SK-N-SH treated with all-trans-retinoic acid at 6 μM for 48 hours (cell line): Measurements from ENCODE around the gene ABHD17B.

Experiments
- ATAC-seq: fragments of 200-7000 bp; cut with Tn5 transposase; 3 replicates; pipeline ENCODE4 v1.9.1; 2020; ENCODE audit warnings: mild to moderate bottlenecking, moderate library complexity
- ARNTL ChIP-seq: fragments of 450-650 bp; formaldehyde crosslinking; IDR thresholded peaks from 2 replicates; pipeline ENCODE4 v1.5.0; 2020; ENCODE audit warnings: low read depth, mild to moderate bottlenecking, moderate library complexity, borderline replicate concordance
- BACH2 ChIP-seq: fragments of 250-450 bp; sonication (Bioruptor Pico); IDR thresholded peaks from 2 replicates; pipeline ENCODE4 v1.9.0; 2021; ENCODE audit warnings: mild to moderate bottlenecking, borderline replicate concordance
- CREB5 ChIP-seq: fragments of 250-450 bp; sonication (Bioruptor Pico); IDR thresholded peaks from 2 replicates; pipeline ENCODE4 v1.5.1; 2020; ENCODE audit warnings: low read depth, mild to moderate bottlenecking, moderate library complexity
- CSDC2 ChIP-seq: fragments of 250-450 bp; sonication (Bioruptor Pico); IDR thresholded peaks from 2 replicates; pipeline ENCODE4 v1.5.0; 2020; ENCODE audit warnings: mild to moderate bottlenecking, moderate library complexity
- CSRNP3 ChIP-seq: fragments of 250-450 bp; sonication (Bioruptor Pico); IDR thresholded peaks from 2 replicates; pipeline ENCODE4 v1.5.1; 2021; ENCODE audit warnings: mild to moderate bottlenecking, moderate library complexity
- ESRRG ChIP-seq: fragments of 250-450 bp; sonication (Bioruptor Pico); IDR thresholded peaks from 2 replicates; pipeline ENCODE4 v1.6.1; 2021; ENCODE audit warnings: mild to moderate bottlenecking
- GLIS3 ChIP-seq: fragments of 250-450 bp; sonication (Bioruptor Pico); IDR thresholded peaks from 2 replicates; pipeline ENCODE4 v1.5.0; 2020; ENCODE audit warnings: mild to moderate bottlenecking, moderate library complexity
- ISL1 ChIP-seq: fragments of 250-450 bp; sonication (Bioruptor Pico); IDR thresholded peaks from 2 replicates; pipeline ENCODE4 v2.1.2; 2022; ENCODE audit warnings: mild to moderate bottlenecking, moderate library complexity
- PATZ1 ChIP-seq: fragments of 250-450 bp; sonication (Bioruptor Pico); IDR thresholded peaks from 2 replicates; pipeline ENCODE4 v1.8.0; 2020; ENCODE audit warnings: mild to moderate bottlenecking, moderate library complexity, borderline replicate concordance
- POU6F1 ChIP-seq: fragments of 250-450 bp; sonication (Bioruptor Pico); IDR thresholded peaks from 2 replicates; pipeline ENCODE4 v1.8.0; 2021; ENCODE audit warnings: low read depth, mild to moderate bottlenecking, moderate library complexity, borderline replicate concordance
- PPARA ChIP-seq: fragments of 250-450 bp; sonication (Bioruptor Pico); IDR thresholded peaks from 2 replicates; pipeline ENCODE4 v1.5.0; 2020; ENCODE audit warnings: mild to moderate bottlenecking, borderline replicate concordance
- RARB ChIP-seq: fragments of 250-450 bp; sonication (Bioruptor Pico); IDR thresholded peaks from 2 replicates; pipeline ENCODE4 v1.8.0; 2021; ENCODE audit warnings: mild to moderate bottlenecking, moderate library complexity
- SNAI2 ChIP-seq: fragments of 250-450 bp; sonication (Bioruptor Pico); IDR thresholded peaks from 2 replicates; pipeline ENCODE4 v1.5.0; 2020; ENCODE audit warnings: mild to moderate bottlenecking, moderate library complexity
- TCF4 ChIP-seq: fragments of 250-450 bp; sonication (Bioruptor Pico); IDR thresholded peaks from 2 replicates; pipeline ENCODE4 v1.8.0; 2021; ENCODE audit warnings: mild to moderate bottlenecking, moderate library complexity, borderline replicate concordance
- TOX ChIP-seq: fragments of 250-450 bp; sonication (Bioruptor Pico); IDR thresholded peaks from 2 replicates; pipeline ENCODE4 v1.8.0; 2021; ENCODE audit warnings: mild to moderate bottlenecking, moderate library complexity, borderline replicate concordance
- TSHZ2 ChIP-seq: fragments of 250-450 bp; sonication (Bioruptor Pico); IDR thresholded peaks from 2 replicates; pipeline ENCODE4 v1.5.0; 2020; ENCODE audit warnings: mild to moderate bottlenecking, moderate library complexity
- ZC3H10 ChIP-seq: fragments of 250-450 bp; sonication (Bioruptor Pico); IDR thresholded peaks from 2 replicates; pipeline ENCODE4 v1.5.1; 2021; ENCODE audit warnings: mild to moderate bottlenecking, moderate library complexity
- ZFP3 ChIP-seq: fragments of 250-450 bp; sonication (Bioruptor Pico); IDR thresholded peaks from 2 replicates; pipeline ENCODE4 v1.5.0; 2020; ENCODE audit warnings: mild to moderate bottlenecking, moderate library complexity
- ZFP30 ChIP-seq: fragments of 450-650 bp; formaldehyde crosslinking; IDR thresholded peaks from 2 replicates; pipeline ENCODE4 v1.5.0; 2022; ENCODE audit warnings: mild to moderate bottlenecking, moderate library complexity
- ZNF565 ChIP-seq: fragments of 450-650 bp; formaldehyde crosslinking; conservative IDR thresholded peaks from 2 replicates; pipeline ENCODE4 v1.5.0; 2020; ENCODE audit warnings: low read depth, mild to moderate bottlenecking, moderate library complexity
- ZNF70 ChIP-seq: fragments of 450-650 bp; formaldehyde crosslinking; IDR thresholded peaks from 2 replicates; pipeline ENCODE4 v1.5.0; 2020; ENCODE audit warnings: mild to moderate bottlenecking, moderate library complexity
- ZNF8 ChIP-seq: fragments of 450-650 bp; formaldehyde crosslinking; IDR thresholded peaks from 2 replicates; pipeline ENCODE4 v1.5.0; 2020; ENCODE audit warnings: mild to moderate bottlenecking, moderate library complexity

ABHD17B gene

GRCh38 chr9:71944754-71945375, 33.9 kb upstream of the ABHD17B start:
- TF ChIP-seq ZNF70 (no peak), BACH2 (no peak)
- TF ChIP-seq, all 23 proteins: peak for 0

GRCh38 chr9:71941998-71942567, 31.1 kb upstream of the ABHD17B start:
- peak; percentile 72 for ATAC-seq
- TF ChIP-seq TSHZ2 (CRISPR knock-in tag) (no peak), CSDC2 (CRISPR knock-in tag) (no peak), ESRRG (CRISPR knock-in tag) (no peak), CREB5 (CRISPR knock-in tag) (no peak), ZNF565 (CRISPR knock-in tag) (no peak), SNAI2 (CRISPR knock-in tag) (no peak), ZC3H10 (CRISPR knock-in tag) (no peak), RARB (CRISPR knock-in tag) (no peak), TCF4 (CRISPR knock-in tag) (no peak), ZNF70 (no peak), ARNTL (no peak), ISL1 (no peak), ZNF8 (CRISPR knock-in tag) (no peak), PPARA (no peak), TOX (CRISPR knock-in tag) (no peak), CSRNP3 (CRISPR knock-in tag) (no peak), GLIS3 (CRISPR knock-in tag) (no peak), POU6F1 (no peak), PATZ1 (no peak)

More at GRCh38 chr9:71944754-71945375, 33.9 kb upstream of the ABHD17B start:
- no peak for ATAC-seq

GRCh38 chr9:71941060-71941568, 30.1 kb upstream of the ABHD17B start:
- ATAC-seq: peak; percentile 37; the same call in 2 of the 3 replicates
- TF ChIP-seq CSDC2 (CRISPR knock-in tag) (no peak), ESRRG (CRISPR knock-in tag) (no peak), ZNF565 (CRISPR knock-in tag) (no peak), ZFP30 (CRISPR knock-in tag) (no peak), PPARA (no peak), CREB5 (CRISPR knock-in tag) (no peak), BACH2 (no peak), ZNF70 (no peak), TCF4 (CRISPR knock-in tag) (no peak), RARB (CRISPR knock-in tag) (no peak), POU6F1 (no peak), PATZ1 (no peak), ZC3H10 (CRISPR knock-in tag) (no peak), ZFP3 (no peak), SNAI2 (CRISPR knock-in tag) (no peak)
